Astrocyte of the cerebellum (primary cell): ENCODE data around the gene SPNS2.

Source experiments
- DNase-seq: peaks from one replicate; pipeline ENCODE4 v3.0.0-alpha.2; 2011; ENCODE audit warnings: low read depth
- H3K4me3 ChIP-seq: 2 replicates; pipeline ENCODE4 v1.5.1; 2011; ENCODE audit warnings: mild to moderate bottlenecking, low read depth, low read length, moderate library complexity
- CTCF ChIP-seq: IDR thresholded peaks from 2 replicates; pipeline ENCODE4 v1.5.1; 2012; ENCODE audit warnings: low read length, low read depth, moderate library complexity, mild to moderate bottlenecking; ENCODE audit errors: missing control alignments
- in situ Hi-C: cut with HindIII; loops from 2 replicates; pipeline ENCODE4 v1.10.0; 2017; ENCODE audit warnings: low sequenced_read_pairs

The SPNS2 gene

GRCh38 chr17:4498461-4499397 is at the start of gene SPNS2:
SPNS2 (plus strand) TSS chr17:4498881; CDS start chr17:4499048, 167 bp downstream.
- in situ Hi-C loops = no loop called here
- H3K4me3 ChIP-seq = no peak within 1 kb of the TSS
- no peak for TF ChIP-seq CTCF
- DNase-seq = no peak

- no peak for TF ChIP-seq CTCF
- H3K4me3 ChIP-seq = no peak overlapping the region
- DNase-seq = no peak
- in situ Hi-C loops = loop anchor here (5.0 kb wide), 1 partner anchor 43 kb away; no protein-coding TSS in a partner anchor
These were observed 48.9 kb upstream of the SPNS2 start for GRCh38 chr17:4449736-4450135.

- DNase-seq = no peak
- H3K4me3 ChIP-seq = no peak overlapping the region
- in situ Hi-C loops = loop anchor here (5.0 kb wide), 1 partner anchor 41 kb away; no protein-coding TSS in a partner anchor
- no peak for TF ChIP-seq CTCF
These were observed 47.9 kb upstream of the SPNS2 start for GRCh38 chr17:4450710-4451316.

GRCh38 chr17:4453812-4454591 is 44.7 kb upstream of the SPNS2 start:
- in situ Hi-C loops = loop anchor here (5.0 kb wide), 1 partner anchor 38 kb away; no protein-coding TSS in a partner anchor
- no peak overlapping the region for H3K4me3 ChIP-seq
- DNase-seq = no peak
- TF ChIP-seq CTCF = no peak

GRCh38 chr17:4460661-4461060 is 38.0 kb upstream of the SPNS2 start:
- in situ Hi-C loops = no loop called here
- H3K4me3 ChIP-seq = no peak overlapping the region
- TF ChIP-seq CTCF = no peak
- no peak for DNase-seq
